BLaER1 (cell line): Measurements from ENCODE around the gene CD8A.

ENCODE experiments used
- H3K27ac ChIP-seq: shearing (Covaris generic); formaldehyde crosslinking; 2 replicates; pipeline ENCODE4 v1.8.1; 2022
- H3K27me3 ChIP-seq: shearing (Covaris generic); formaldehyde crosslinking; 2 replicates; pipeline ENCODE4 v1.8.1; 2022
- H3K36me3 ChIP-seq: shearing (Covaris generic); formaldehyde crosslinking; 2 replicates; pipeline ENCODE4 v1.8.1; 2022
- H3K4me1 ChIP-seq: shearing (Covaris generic); formaldehyde crosslinking; 2 replicates; pipeline ENCODE4 v1.8.1; 2022
- H3K4me2 ChIP-seq: shearing (Covaris generic); formaldehyde crosslinking; 2 replicates; pipeline ENCODE4 v1.8.1; 2022
- H3K4me3 ChIP-seq: shearing (Covaris generic); formaldehyde crosslinking; 2 replicates; pipeline ENCODE4 v1.8.1; 2022
- H3K9ac ChIP-seq: shearing (Covaris generic); formaldehyde crosslinking; 2 replicates; pipeline ENCODE4 v1.8.1; 2022
- H3K9me3 ChIP-seq: shearing (Covaris generic); formaldehyde crosslinking; 2 replicates; pipeline ENCODE4 v1.8.1; 2022
- H4K20me1 ChIP-seq: shearing (Covaris generic); formaldehyde crosslinking; 2 replicates; pipeline ENCODE4 v1.8.1; 2022
- Cebpa-rat ChIP-seq: shearing (Covaris generic); IDR thresholded peaks from 2 replicates; pipeline ENCODE4 v1.8.1; 2022

The CD8A gene

DNA sequence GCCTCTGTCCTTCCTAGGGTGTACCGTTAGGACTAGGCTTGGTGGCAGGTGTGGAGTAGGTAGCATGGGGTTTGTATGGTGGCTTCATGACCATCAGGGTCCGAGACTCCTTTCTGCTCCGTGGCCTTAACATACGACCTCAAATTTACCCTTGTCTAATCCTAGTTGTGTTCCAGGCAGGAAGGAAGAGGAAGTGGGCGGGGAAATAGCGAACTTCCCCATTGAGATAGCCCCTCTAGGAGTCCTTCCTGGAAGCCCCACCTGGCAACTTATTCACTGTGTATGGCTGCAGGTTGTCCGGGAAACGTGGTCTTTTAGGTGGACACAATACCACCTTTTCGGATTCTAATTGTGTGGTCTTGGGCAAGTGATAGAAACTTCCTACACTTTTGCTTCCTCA is 9.3 kb downstream of the CD8A start:
- Histone ChIP-seq H3K27me3 (no peaks in the 10 kb centered on the region), H3K27ac (no peak overlapping the region), H3K4me2 (0 out of 2 replicates have a peak overlapping the region, but pooled peaks have one; percentile 11), H3K36me3 (peaks cover 18% of the 10 kb centered on the region), H3K4me1 (peaks cover 19% of the 10 kb centered on the region), H3K9ac (no peak overlapping the region), H4K20me1 (0 out of 2 replicates have a peak, but pooled peaks cover 7% of the 10 kb centered on the region), H3K4me3 (no peak overlapping the region), H3K9me3 (no peaks in the 10 kb centered on the region)
- TF ChIP-seq Cebpa-rat: no peak

DNA sequence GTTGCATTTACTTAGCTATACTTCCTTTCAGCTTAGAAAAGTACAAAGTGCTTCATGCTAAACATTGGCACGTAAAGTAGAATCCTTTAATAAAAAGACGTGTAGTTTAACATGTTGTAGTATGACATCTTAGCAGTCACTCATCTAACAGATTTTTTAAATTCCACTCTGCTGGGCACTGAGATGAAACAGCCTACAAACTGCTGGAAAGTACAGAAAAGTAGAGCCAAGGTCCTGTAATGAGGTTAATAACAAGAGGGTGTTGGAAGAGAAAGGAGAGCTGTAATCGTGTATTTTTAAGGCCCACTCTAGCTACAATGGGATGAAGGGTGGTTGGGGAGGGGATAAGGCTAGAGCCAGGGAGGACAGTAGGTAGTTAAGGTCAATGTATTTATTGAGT is 10.7 kb downstream of the CD8A start:
- Histone ChIP-seq H3K4me2 (no peak overlapping the region), H3K4me1 (peaks cover 19% of the 10 kb centered on the region), H3K27ac (no peak overlapping the region), H3K4me3 (no peak overlapping the region), H3K27me3 (no peaks in the 10 kb centered on the region), H3K9ac (no peak overlapping the region), H3K9me3 (no peaks in the 10 kb centered on the region), H3K36me3 (peaks cover 32% of the 10 kb centered on the region), H4K20me1 (0 out of 2 replicates have a peak, but pooled peaks cover 11% of the 10 kb centered on the region)
- TF ChIP-seq Cebpa-rat: no peak

DNA sequence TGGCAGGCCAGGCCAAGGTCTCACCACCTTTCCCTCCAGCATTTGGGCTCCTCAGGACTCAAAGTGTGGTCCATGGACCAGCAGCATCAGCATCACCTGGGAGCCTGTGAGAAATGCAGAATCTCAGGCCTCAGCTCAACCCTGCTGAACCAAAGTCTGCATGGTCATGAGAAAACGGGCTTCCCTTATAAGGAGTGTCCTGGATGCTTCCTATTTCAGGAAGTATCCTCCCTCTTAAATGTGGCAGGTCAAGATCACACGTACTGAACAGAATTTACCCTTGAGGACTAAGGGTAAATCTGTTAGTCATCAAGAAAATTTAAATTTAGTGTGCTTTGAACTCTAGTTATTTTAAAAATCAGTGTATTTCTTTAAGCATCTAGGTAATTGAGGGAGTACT is 11.8 kb downstream of the CD8A start:
- no peak overlapping the region for H3K27ac ChIP-seq
- H3K9me3 ChIP-seq: no peaks in the 10 kb centered on the region
- H4K20me1 ChIP-seq: peaks cover 21% of the 10 kb centered on the region
- H3K36me3 ChIP-seq: peaks cover 42% of the 10 kb centered on the region
- H3K27me3 ChIP-seq: no peaks in the 10 kb centered on the region
- H3K9ac ChIP-seq: no peak overlapping the region
- H3K4me1 ChIP-seq: peaks cover 18% of the 10 kb centered on the region
- TF ChIP-seq Cebpa-rat: no peak
- H3K4me2 ChIP-seq: no peak overlapping the region
- no peak overlapping the region for H3K4me3 ChIP-seq

DNA sequence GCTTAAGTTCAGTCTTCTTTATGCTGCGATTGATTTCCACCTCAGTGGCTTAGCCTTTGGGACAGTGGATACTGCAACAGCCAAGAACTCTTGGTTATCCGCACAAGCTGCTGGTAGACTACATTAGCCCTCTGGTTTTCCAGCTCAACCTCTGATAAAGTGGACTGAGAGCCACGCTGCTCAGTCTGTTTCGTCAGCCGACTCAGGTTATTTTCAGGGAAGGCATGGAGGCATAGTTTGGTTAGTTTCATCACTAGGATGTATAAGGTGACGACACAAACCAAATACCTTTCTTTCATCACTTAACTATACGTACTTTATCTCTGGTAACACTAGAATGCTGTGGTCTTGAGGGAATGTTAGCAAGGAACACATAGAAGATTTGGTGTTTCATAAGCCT is 14.2 kb downstream of the CD8A start:
- H3K4me3 ChIP-seq: no peak overlapping the region
- no peak overlapping the region for H3K4me2 ChIP-seq
- no peak overlapping the region for H3K9ac ChIP-seq
- H3K9me3 ChIP-seq: no peaks in the 10 kb centered on the region
- peaks cover 24% of the 10 kb centered on the region for H3K4me1 ChIP-seq
- no peak overlapping the region for H3K27ac ChIP-seq
- H4K20me1 ChIP-seq: peaks cover 45% of the 10 kb centered on the region
- no peaks in the 10 kb centered on the region for H3K27me3 ChIP-seq
- peaks cover 66% of the 10 kb centered on the region for H3K36me3 ChIP-seq
- no peak for TF ChIP-seq Cebpa-rat

DNA sequence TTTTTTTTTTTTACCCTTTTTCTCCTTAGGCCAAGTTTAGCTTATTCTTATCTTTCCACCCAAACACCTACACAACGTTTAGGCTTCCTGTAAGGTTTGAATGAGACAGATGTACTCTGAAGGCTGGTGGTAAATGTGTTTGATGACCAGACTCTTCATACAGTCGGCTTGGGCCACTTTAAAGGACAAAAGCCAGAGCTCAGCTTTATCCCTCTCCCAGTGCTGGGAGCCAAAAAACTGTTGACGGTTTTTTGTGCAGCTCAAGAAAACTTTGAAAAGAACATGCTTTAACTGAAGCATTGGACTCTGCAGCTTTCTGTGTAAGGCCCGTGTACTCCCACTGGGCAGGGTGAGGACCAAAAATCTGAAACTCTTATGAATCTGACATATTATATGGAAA is 15.4 kb downstream of the CD8A start:
- H3K36me3 ChIP-seq: peaks cover 78% of the 10 kb centered on the region

DNA sequence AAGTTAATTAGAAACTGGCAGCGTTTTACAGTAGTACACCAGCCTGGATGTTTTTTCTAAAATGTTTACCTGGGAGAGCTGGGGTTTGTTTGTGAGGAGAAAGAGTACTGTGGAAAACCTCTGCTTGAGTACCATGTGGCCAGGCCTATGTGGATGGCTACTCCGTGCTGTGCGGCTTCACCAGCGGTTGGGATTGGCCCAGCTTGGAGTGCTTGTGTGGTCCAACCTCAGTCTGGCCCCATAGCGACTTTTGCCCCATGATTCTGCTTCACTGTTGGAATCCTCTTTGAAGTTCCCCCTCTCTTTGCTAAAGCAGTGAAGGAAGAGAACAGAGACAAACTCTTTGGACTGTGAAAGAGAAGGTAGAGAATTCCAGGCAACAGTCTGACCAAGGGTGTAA is 15.9 kb downstream of the CD8A start:
- no peaks in the 10 kb centered on the region for H3K9me3 ChIP-seq
- peaks cover 25% of the 10 kb centered on the region for H3K4me1 ChIP-seq
- no peak overlapping the region for H3K4me3 ChIP-seq
- H3K27ac ChIP-seq: no peak overlapping the region
- no peak overlapping the region for H3K9ac ChIP-seq
- H3K27me3 ChIP-seq: no peaks in the 10 kb centered on the region
- peaks cover 83% of the 10 kb centered on the region for H3K36me3 ChIP-seq
- no peak for TF ChIP-seq Cebpa-rat
- H4K20me1 ChIP-seq: peaks cover 62% of the 10 kb centered on the region
- H3K4me2 ChIP-seq: no peak overlapping the region

More for the DNA sequence above, 15.4 kb downstream of the CD8A start:
- H3K27me3 ChIP-seq: no peaks in the 10 kb centered on the region
- H3K4me3 ChIP-seq: no peak overlapping the region
- H3K27ac ChIP-seq: no peak overlapping the region
- no peak for TF ChIP-seq Cebpa-rat
- H3K9ac ChIP-seq: no peak overlapping the region
- H4K20me1 ChIP-seq: peaks cover 57% of the 10 kb centered on the region
- H3K4me1 ChIP-seq: peaks cover 25% of the 10 kb centered on the region
- no peaks in the 10 kb centered on the region for H3K9me3 ChIP-seq
- H3K4me2 ChIP-seq: no peak overlapping the region

DNA sequence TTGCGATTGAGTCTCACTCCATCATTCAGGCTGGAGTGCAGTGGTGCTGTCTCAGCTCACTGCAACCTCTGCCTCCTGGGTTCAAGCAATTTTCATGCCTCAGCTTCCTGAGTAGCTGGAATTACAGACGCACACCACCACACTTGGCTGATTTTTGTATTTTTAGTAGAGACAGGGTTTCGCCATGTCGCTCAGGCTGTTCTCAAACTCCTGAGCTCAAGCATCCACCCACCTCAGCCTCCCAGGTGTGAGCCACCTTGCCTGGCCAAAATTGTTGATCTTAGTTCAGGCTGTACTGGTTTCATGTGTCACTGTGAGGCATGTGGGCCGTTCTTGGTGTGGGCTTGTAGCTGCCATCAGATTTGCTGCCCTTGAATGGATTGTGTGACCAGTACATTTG is 18.1 kb downstream of the CD8A start:
- H3K9ac ChIP-seq: no peak overlapping the region
- H3K4me2 ChIP-seq: peak overlapping the region; percentile 49
- no peak overlapping the region for H3K27ac ChIP-seq
- no peak overlapping the region for H3K4me3 ChIP-seq
- H3K4me1 ChIP-seq: peaks cover 25% of the 10 kb centered on the region
- H3K36me3 ChIP-seq: peaks cover 97% of the 10 kb centered on the region
- no peaks in the 10 kb centered on the region for H3K27me3 ChIP-seq
- peaks cover 80% of the 10 kb centered on the region for H4K20me1 ChIP-seq
- TF ChIP-seq Cebpa-rat: no peak
- H3K9me3 ChIP-seq: no peaks in the 10 kb centered on the region

DNA sequence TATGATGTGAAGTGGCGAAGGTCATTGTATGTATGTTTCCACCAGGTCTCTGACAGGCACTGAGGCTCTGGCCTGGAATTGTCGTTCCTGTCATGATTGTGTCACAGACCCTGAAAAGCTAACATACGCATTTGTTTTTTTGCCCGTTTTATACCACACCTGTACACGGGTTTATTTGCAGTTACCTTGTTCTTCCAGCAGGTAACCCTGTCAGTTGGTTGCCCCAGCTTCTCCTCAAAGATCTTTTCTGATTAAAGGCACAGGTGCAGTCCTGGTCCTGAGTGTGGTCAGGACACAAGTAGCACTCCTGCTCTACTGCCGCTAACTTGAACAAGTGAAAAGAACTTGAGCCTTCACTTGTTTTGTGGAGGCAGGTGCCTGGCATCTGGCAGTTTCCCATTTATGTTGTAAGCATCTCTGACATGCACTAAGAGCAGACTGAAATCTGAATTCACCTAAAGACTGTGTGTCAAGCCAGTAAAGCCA is 19.9 kb downstream of the CD8A start:
- no peaks in the 10 kb centered on the region for H3K27me3 ChIP-seq
- H3K9ac ChIP-seq: no peak overlapping the region
- peaks cover 25% of the 10 kb centered on the region for H3K4me1 ChIP-seq
- no peak overlapping the region for H3K4me2 ChIP-seq
- no peak overlapping the region for H3K27ac ChIP-seq
- peaks cover 86% of the 10 kb centered on the region for H4K20me1 ChIP-seq
- peaks cover 98% of the 10 kb centered on the region for H3K36me3 ChIP-seq
- TF ChIP-seq Cebpa-rat: no peak
- no peak overlapping the region for H3K4me3 ChIP-seq
- no peaks in the 10 kb centered on the region for H3K9me3 ChIP-seq

DNA sequence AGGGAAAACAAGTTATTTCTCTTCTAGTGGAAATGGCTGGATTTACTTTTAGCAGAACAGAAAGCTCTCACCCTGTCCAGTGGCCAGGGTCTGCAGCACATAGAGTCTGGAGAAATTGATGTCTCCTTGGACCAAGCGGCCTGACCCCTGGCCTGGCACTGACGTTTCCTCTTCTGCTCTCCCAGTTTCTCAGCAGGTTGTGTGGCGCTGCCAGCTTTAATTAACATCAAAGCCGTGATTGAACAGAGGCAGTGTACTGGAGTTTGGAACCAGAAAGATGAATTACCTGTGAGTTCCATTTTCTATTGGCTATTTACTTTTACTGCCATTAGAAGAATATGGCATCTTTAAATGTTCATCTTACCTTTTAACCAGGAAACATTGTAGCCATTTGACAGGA is 20.9 kb downstream of the CD8A start:
- H3K27me3 ChIP-seq: no peaks in the 10 kb centered on the region
- no peak for TF ChIP-seq Cebpa-rat
- no peaks in the 10 kb centered on the region for H3K9me3 ChIP-seq
- H3K27ac ChIP-seq: no peak overlapping the region
- H3K4me3 ChIP-seq: no peak overlapping the region
- peaks cover 93% of the 10 kb centered on the region for H4K20me1 ChIP-seq
- peaks cover 98% of the 10 kb centered on the region for H3K36me3 ChIP-seq
- no peak overlapping the region for H3K9ac ChIP-seq
- H3K4me2 ChIP-seq: no peak overlapping the region
- H3K4me1 ChIP-seq: peaks cover 25% of the 10 kb centered on the region

DNA sequence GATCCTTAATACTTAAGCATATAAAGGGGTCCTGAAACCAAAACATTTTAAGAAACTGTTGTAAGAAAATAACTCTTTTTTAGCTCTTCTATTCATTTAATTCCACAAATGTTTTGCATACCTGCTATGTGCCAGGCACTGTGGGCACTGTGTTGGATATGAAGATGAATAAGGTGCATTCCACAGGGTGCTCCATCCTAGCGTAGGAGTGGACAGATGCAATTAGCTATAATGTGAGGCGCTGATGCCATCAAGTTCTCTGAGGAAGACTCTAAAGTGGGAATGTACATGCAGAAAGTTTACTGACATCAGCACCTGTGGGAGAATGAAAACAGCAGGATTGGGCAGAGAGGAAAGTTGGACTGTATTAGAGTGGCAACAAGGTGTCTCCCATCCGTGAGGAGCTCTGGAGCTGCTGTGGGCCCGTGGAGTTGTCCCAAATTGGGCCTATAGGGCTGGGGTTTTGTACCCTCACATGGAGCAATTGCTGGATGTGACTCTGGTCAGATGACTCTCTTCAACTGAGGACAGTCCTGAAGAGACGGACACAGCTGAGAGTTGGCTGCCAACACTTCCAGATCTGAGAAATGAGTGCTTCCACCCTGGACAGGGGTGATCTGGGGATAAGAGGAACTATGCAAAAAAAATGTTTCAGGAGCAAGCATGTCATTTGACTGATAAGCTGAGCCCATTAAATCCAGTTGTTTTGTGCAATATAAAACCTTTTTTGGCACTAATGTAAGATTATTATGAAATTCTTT is 22.3 kb downstream of the CD8A start:
- Histone ChIP-seq H3K9ac (no peak overlapping the region), H3K27ac (no peak overlapping the region), H3K4me3 (no peak overlapping the region), H3K4me1 (peaks cover 26% of the 10 kb centered on the region), H4K20me1 (peaks cover 94% of the 10 kb centered on the region), H3K9me3 (no peaks in the 10 kb centered on the region), H3K4me2 (no peak overlapping the region), H3K27me3 (no peaks in the 10 kb centered on the region), H3K36me3 (peaks cover 86% of the 10 kb centered on the region)
- TF ChIP-seq Cebpa-rat: no peak
